Right atrium auricular region (tissue), 2 donors: Measurements from ENCODE around the gene CTDNEP1. TPM values are rescaled to one million over a fixed set of nuclear protein-coding genes. Genes with fewer than 3 reads are reported as not detected.

ENCODE experiments used
- DNase-seq: peaks from one replicate; pipeline ENCODE4 v3.0.0-alpha.2; 2019; ENCODE audit warnings: low spot score
- H3K27ac ChIP-seq, 2 donors: fragments of 200-600 bp; sonication (generic); 1 replicate in 1 of 2; 2 replicates in 1 of 2; pipeline ENCODE4 v1.5.1; 2016 to 2019
- H3K27me3 ChIP-seq, 2 donors: fragments of 200-600 bp; sonication (generic); one replicate each; pipeline versions ENCODE4 v1.5.1 to v1.6.0; 2017 to 2019
- H3K36me3 ChIP-seq: fragments of 200-600 bp; sonication (generic); one replicate; pipeline ENCODE4 v1.5.1; 2016
- H3K4me1 ChIP-seq, 2 donors: fragments of 200-600 bp; sonication (generic); one replicate each; pipeline versions ENCODE4 v1.5.1 to v1.6.0; 2017 to 2019
- H3K4me3 ChIP-seq, 2 donors: fragments of 200-600 bp; sonication (generic); 1 replicate in 1 of 2; 2 replicates in 1 of 2; pipeline ENCODE4 v1.5.1; 2017 to 2019; ENCODE audit warnings: mild to moderate bottlenecking in 1 of 2, moderate library complexity in 1 of 2
- H3K9me3 ChIP-seq, 2 donors: fragments of 200-600 bp; sonication (generic); one replicate each; pipeline ENCODE4 v1.5.1; 2019
- total RNA-seq, 2 donors: library from RNA; depleted of rRNA; stranded (reverse); fragments of >200 nt; gene quantifications; one replicate each; pipeline ENCODE4 v1.1.0, GENCODE V29; 2016
- TF ChIP-seq, protein P1 (sequence below), 2 donors: fragments of 200-600 bp; sonication (generic); IDR thresholded peaks; one replicate each; pipeline ENCODE4 v1.5.1; 2019; ENCODE audit warnings: antibody characterized with exemption in 2 of 2

Gene CTDNEP1
- total RNA-seq, 2 donors from 2014 or later, result 55.0 to 77.2 TPM

DNA sequence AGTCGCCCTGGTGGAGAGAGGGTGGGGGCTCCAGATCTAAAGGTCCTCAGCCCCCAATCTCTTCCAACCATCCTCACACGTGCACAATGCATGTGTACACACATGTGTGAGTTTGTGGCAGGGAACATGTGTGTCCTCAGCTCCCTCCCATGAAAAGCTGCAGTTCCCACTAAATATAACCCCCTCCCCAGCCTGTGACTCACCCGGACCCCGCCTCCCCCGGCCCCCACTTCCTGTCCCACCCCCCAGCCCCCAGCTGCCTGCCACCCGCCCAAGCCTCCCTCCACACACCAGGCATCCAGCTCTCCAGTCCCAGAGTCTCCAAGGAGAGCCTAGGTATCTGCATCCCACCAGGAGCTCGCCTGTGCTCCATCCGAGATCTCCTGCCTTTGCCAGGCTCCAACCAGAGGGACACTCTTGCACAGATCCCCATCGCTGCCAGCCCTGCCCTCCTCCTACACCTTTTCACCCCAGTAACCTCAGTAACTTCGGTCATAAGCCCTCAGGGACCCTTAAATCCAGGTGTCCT lies 35.8 kb downstream of the CTDNEP1 start:
- Histone ChIP-seq H3K36me3 (no peaks in the 10 kb centered on the region), H3K9me3 (no peaks in the 10 kb centered on the region), H3K27ac (peak overlapping the region; percentile 78 to 97), H3K4me1 (peaks cover 0 to 69% of the 10 kb centered on the region in 2 donors), H3K27me3 (no peaks in the 10 kb centered on the region), H3K4me3 (peak overlapping the region in 1 of 2 donors; percentile 60)
- DNase-seq, result no peak
- TF ChIP-seq, protein P1, sequence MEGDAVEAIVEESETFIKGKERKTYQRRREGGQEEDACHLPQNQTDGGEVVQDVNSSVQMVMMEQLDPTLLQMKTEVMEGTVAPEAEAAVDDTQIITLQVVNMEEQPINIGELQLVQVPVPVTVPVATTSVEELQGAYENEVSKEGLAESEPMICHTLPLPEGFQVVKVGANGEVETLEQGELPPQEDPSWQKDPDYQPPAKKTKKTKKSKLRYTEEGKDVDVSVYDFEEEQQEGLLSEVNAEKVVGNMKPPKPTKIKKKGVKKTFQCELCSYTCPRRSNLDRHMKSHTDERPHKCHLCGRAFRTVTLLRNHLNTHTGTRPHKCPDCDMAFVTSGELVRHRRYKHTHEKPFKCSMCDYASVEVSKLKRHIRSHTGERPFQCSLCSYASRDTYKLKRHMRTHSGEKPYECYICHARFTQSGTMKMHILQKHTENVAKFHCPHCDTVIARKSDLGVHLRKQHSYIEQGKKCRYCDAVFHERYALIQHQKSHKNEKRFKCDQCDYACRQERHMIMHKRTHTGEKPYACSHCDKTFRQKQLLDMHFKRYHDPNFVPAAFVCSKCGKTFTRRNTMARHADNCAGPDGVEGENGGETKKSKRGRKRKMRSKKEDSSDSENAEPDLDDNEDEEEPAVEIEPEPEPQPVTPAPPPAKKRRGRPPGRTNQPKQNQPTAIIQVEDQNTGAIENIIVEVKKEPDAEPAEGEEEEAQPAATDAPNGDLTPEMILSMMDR (IDR thresholded peaks at IDR 0.05), result no peak

DNA sequence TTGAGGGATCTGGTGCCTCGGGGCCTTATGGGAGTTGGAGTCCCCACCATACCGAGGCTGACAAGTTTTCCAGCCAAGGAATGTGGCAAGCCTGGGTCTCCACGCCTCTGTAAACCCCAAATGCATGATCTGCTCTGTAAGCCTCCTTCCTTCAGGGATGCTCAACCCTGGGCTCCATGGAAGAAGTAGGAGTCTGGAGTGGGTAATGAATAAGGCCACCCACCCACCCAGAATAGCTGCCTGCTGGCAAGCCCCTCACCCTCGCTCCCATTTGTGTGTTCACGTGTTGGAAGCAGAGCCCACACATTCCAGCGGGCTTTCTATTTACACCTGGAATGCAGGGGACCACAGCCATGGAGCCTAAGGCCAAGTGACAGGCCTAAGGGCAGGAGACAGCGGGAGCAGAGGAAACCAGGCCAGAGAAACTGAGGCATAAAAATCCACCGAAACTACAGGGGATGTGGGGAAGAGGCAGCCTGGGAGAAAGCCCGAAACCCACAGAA lies 36.3 kb downstream of the CTDNEP1 start:
- Histone ChIP-seq H3K4me3 (peak overlapping the region; percentile 49 to 61), H3K36me3 (no peaks in the 10 kb centered on the region), H3K9me3 (no peaks in the 10 kb centered on the region), H3K27me3 (no peaks in the 10 kb centered on the region), H3K27ac (peak overlapping the region; percentile 78 to 97), H3K4me1 (peaks cover 0 to 64% of the 10 kb centered on the region in 2 donors)
- no peak for DNase-seq
- TF ChIP-seq, protein P1 (IDR thresholded peaks at IDR 0.05), result peak in 1 of 2 donors; percentile 6

DNA sequence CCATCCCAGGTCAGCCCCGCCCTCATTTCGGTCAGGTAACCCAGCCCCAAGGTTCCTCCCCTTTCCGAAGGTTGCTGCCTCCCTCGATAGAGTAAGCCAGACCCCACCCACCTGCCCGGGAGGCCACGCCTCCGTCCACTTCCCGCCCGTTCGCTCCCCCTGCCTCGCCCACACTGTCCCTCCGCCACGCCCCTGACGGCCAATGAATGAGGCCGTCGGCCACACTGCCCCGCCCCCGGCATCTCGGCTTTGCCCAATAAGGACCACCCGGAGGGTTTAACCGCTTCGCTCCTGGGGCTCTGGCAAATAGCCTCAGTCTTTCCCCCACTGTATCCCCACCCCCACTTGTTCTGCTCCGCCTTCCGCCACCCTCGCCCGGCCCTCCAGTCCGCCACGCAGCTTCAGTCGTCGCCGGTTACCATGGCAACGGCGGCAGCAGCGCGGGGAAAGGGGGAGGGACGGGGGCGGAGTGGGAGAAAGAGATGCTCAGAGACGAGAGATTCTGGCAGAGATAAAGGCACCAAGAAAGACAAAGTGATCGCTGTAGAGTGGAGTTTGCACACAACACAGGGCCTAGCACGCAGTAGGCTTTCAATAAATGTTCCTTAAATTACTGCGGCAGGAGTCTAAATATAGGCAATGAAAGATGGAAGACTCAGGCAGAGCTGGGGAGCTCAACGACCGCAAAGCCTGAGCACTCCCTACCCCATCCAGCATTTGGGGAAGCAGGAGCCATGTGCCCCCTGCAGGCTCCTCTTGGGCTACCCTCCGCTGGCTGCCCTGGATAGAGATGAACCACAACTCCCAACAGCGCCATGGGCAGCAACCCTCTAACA lies 37.0 kb downstream of the CTDNEP1 start:
- H3K9me3 ChIP-seq, result no peaks in the 10 kb centered on the region
- H3K36me3 ChIP-seq, result no peaks in the 10 kb centered on the region
- peak overlapping the region; percentile 49 to 61 for H3K4me3 ChIP-seq
- peak; percentile 98 for DNase-seq
- peaks cover 0 to 63% of the 10 kb centered on the region in 2 donors for H3K4me1 ChIP-seq
- TF ChIP-seq, protein P1 (IDR thresholded peaks at IDR 0.05), result peak; percentile 21 to 50
- peak overlapping the region; percentile 78 to 97 for H3K27ac ChIP-seq
- H3K27me3 ChIP-seq, result no peaks in the 10 kb centered on the region

DNA sequence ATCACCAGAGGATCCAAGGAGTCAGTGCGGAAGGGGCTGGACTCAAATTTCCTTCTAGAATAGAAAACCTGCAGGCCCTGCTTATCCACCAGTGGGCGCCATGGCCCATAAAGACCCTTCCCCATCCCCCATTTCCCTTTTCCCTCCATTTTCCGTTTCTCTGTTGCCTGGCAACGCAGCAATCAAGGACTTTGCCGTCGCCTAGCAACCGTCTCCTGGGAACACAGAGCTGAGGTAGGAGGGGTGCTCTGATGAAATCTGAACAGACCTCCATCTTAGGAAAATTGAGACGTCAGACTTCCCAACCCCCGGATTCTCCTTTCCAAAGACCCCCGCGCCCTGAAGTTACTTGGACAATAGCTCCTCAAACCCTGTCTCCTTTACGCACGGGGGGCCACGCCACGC lies 37.6 kb downstream of the CTDNEP1 start:
- no peaks in the 10 kb centered on the region for H3K36me3 ChIP-seq
- TF ChIP-seq, protein P1 (IDR thresholded peaks at IDR 0.05), result peak in 1 of 2 donors; percentile 26
- H3K27me3 ChIP-seq, result no peaks in the 10 kb centered on the region
- peaks cover 0 to 57% of the 10 kb centered on the region in 2 donors for H3K4me1 ChIP-seq
- H3K4me3 ChIP-seq, result peak overlapping the region; percentile 49 to 61
- peak overlapping the region in 1 of 2 donors; percentile 78 for H3K27ac ChIP-seq
- peak; percentile 77 for DNase-seq
- H3K9me3 ChIP-seq, result no peaks in the 10 kb centered on the region

- no peaks in the 10 kb centered on the region for H3K36me3 ChIP-seq
- no peak for DNase-seq
- peaks cover 0 to 43% of the 10 kb centered on the region in 2 donors for H3K4me1 ChIP-seq
- no peaks in the 10 kb centered on the region for H3K27me3 ChIP-seq
- peak overlapping the region in 1 of 2 donors; percentile 26 for H3K4me3 ChIP-seq
- H3K27ac ChIP-seq, result no peak overlapping the region
- TF ChIP-seq, protein P1 (IDR thresholded peaks at IDR 0.05), result no peak
- no peaks in the 10 kb centered on the region for H3K9me3 ChIP-seq
These were observed 39.9 kb downstream of the CTDNEP1 start for GRCh38 chr17:7211491-7212273.
